OCI-LY1 (cell line): ENCODE data around the gene GALNT5.

ENCODE experiments used
- CTCF ChIP-seq: fragments of 200-600 bp; sonication (generic), shearing (Covaris generic); IDR thresholded peaks from 2 replicates; pipeline ENCODE4 v1.5.1; 2017; ENCODE audit warnings: mild to moderate bottlenecking, antibody characterized with exemption, low read length, moderate library complexity, mixed read lengths
- EZH2 ChIP-seq: fragments of 200-600 bp; sonication (generic), shearing (Covaris generic); IDR thresholded peaks from 2 replicates; pipeline ENCODE4 v1.8.0; 2017; ENCODE audit warnings: borderline replicate concordance, mixed run types, mild to moderate bottlenecking, antibody characterized with exemption, low read length, moderate library complexity, mixed read lengths

GRCh38 chr2:157363612-157364101 is 106.2 kb downstream of the GALNT5 start:
- TF ChIP-seq CTCF (no peak), EZH2 (no peak)
